Liver (tissue), 10 donors: ENCODE measurements around the gene TOPBP1. TPM values are rescaled to one million over a fixed set of nuclear protein-coding genes. Genes with fewer than 3 reads are reported as not detected.
"Not testable (repeated sequence)": the region's sequence is repeated elsewhere in the genome, so short reads cannot be mapped to it uniquely, and the experiment has no call there.

ENCODE experiments used
- DNase-seq: peaks from one replicate; pipeline ENCODE4 v3.0.0-alpha.2; 2017; ENCODE audit warnings: low spot score
- H3K27ac ChIP-seq, 2 donors: one replicate each; pipeline ENCODE4 v1.7.0; 2013; ENCODE audit warnings: inconsistent platforms in 2 of 2, low read length in 2 of 2, control low read depth in 1 of 2, low read depth in 1 of 2, mild to moderate bottlenecking in 1 of 2
- H3K27me3 ChIP-seq, 4 donors: one replicate each; pipeline versions ENCODE4 v1.6.1 to v1.7.0; 2013; ENCODE audit warnings: low read length in 3 of 4, inconsistent platforms in 1 of 4, mild to moderate bottlenecking in 1 of 4, moderate library complexity in 1 of 4; ENCODE audit not compliant: control insufficient read depth in 4 of 4, insufficient read depth in 4 of 4
- H3K36me3 ChIP-seq, 4 donors: one replicate each; pipeline versions ENCODE4 v1.6.1 to v1.7.0; 2013; ENCODE audit warnings: low read length in 3 of 4, mild to moderate bottlenecking in 3 of 4, low read depth in 1 of 4, moderate library complexity in 1 of 4; ENCODE audit not compliant: control insufficient read depth in 4 of 4, insufficient read depth in 3 of 4
- H3K4me1 ChIP-seq, 4 donors: one replicate each; pipeline versions ENCODE4 v1.6.1 to v1.7.0; 2013; ENCODE audit warnings: low read length in 3 of 4, mild to moderate bottlenecking in 3 of 4, moderate library complexity in 1 of 4; ENCODE audit not compliant: control insufficient read depth in 4 of 4, insufficient read depth in 4 of 4
- H3K4me3 ChIP-seq, 3 donors: one replicate each; pipeline versions ENCODE4 v1.6.1 to v1.7.0; 2013; ENCODE audit warnings: low read length in 3 of 3, control low read depth in 1 of 3, low read depth in 1 of 3, mild to moderate bottlenecking in 1 of 3
- H3K9ac ChIP-seq, 2 donors: one replicate each; pipeline ENCODE4 v1.7.0; 2013; ENCODE audit warnings: low read length in 2 of 2, mild to moderate bottlenecking in 2 of 2, moderate library complexity in 2 of 2, control low read depth in 1 of 2, low read depth in 1 of 2
- H3K9me3 ChIP-seq, 4 donors: one replicate each; pipeline versions ENCODE4 v1.6.1 to v1.7.0; 2013; ENCODE audit warnings: low read length in 3 of 4; ENCODE audit not compliant: control insufficient read depth in 4 of 4
- EGR1 ChIP-seq, 2 donors: IDR thresholded peaks; 2 replicates each; pipeline ENCODE4 v1.6.1; 2016 to 2018; ENCODE audit warnings: antibody characterized with exemption in 2 of 2, low read depth in 2 of 2
- FOXA1 ChIP-seq: IDR thresholded peaks from 2 replicates; pipeline ENCODE4 v1.6.1; 2016; ENCODE audit warnings: antibody characterized with exemption
- FOXA2 ChIP-seq: IDR thresholded peaks from 2 replicates; pipeline ENCODE4 v1.6.1; 2016; ENCODE audit warnings: antibody characterized with exemption
- GABPA ChIP-seq, 2 donors: IDR thresholded peaks in 1 of 2; conservative IDR thresholded peaks in 1 of 2; 2 replicates each; pipeline ENCODE4 v1.6.1; 2016; ENCODE audit warnings: antibody characterized with exemption in 2 of 2, mild to moderate bottlenecking in 1 of 2, moderate library complexity in 1 of 2
- HNF4A ChIP-seq, 2 donors: conservative IDR thresholded peaks; 2 replicates each; pipeline ENCODE4 v1.6.1; 2016; ENCODE audit warnings: antibody characterized with exemption in 2 of 2, mild to moderate bottlenecking in 2 of 2
- HNF4G ChIP-seq: IDR thresholded peaks from 2 replicates; pipeline ENCODE4 v1.6.1; 2016; ENCODE audit warnings: antibody characterized with exemption
- JUND ChIP-seq, 2 donors: IDR thresholded peaks; 2 replicates each; pipeline ENCODE4 v1.6.1; 2016; ENCODE audit warnings: antibody characterized with exemption in 2 of 2
- NR2F2 ChIP-seq: IDR thresholded peaks from 2 replicates; pipeline ENCODE4 v1.6.1; 2016; ENCODE audit warnings: antibody characterized with exemption
- RAD21 ChIP-seq, 2 donors: IDR thresholded peaks; 2 replicates each; pipeline ENCODE4 v1.6.1; 2016; ENCODE audit warnings: antibody characterized with exemption in 2 of 2, mild to moderate bottlenecking in 2 of 2
- REST ChIP-seq: IDR thresholded peaks from 2 replicates; pipeline ENCODE4 v1.6.1; 2016; ENCODE audit warnings: antibody characterized with exemption, mild to moderate bottlenecking
- RXRA ChIP-seq, 2 donors: IDR thresholded peaks; 2 replicates each; pipeline ENCODE4 v1.6.1; 2017 to 2018; ENCODE audit warnings: antibody characterized with exemption in 2 of 2, mild to moderate bottlenecking in 1 of 2
- SP1 ChIP-seq: IDR thresholded peaks from 2 replicates; pipeline ENCODE4 v1.6.1; 2018; ENCODE audit warnings: antibody characterized with exemption, mild to moderate bottlenecking
- TAF1 ChIP-seq: conservative IDR thresholded peaks from 2 replicates; pipeline ENCODE4 v1.6.1; 2016; ENCODE audit warnings: antibody characterized with exemption, mild to moderate bottlenecking
- YY1 ChIP-seq: IDR thresholded peaks from 2 replicates; pipeline ENCODE4 v1.6.1; 2016; ENCODE audit warnings: antibody characterized with exemption, mild to moderate bottlenecking
- ZBTB33 ChIP-seq: IDR thresholded peaks from 2 replicates; pipeline ENCODE4 v1.6.1; 2016; ENCODE audit warnings: antibody characterized with exemption
- WGBS: extraction: QIAGEN DNeasy Blood & Tissue Kit; methylation state at CpG from one replicate; pipeline ENCODE4 v1.1.7; 2013; 5-methylcytosine and 5-hydroxymethylcytosine counted together
- polyA plus RNA-seq, 2 donors: library from polyadenylated mRNA; stranded (reverse) in 1 of 2; unstranded in 1 of 2; fragments of 200-250 nt in 1 of 2; fragments of >200 nt in 1 of 2; fragmentation: Nextera tagmentation in 1 of 2; extraction: Ambion mirVana in 1 of 2; gene quantifications; one replicate each; pipeline versions ENCODE4 v1.2.1 to v1.2.3, GENCODE V29; 2013 to 2015
- small RNA-seq: library from RNA; depleted of rRNA; stranded (forward); fragments of <200 nt; gene quantifications from one replicate; pipeline ENCODE3, GENCODE V24; 2014
- total RNA-seq, 2 donors: library from RNA; depleted of rRNA; stranded (reverse); fragments of >200 nt; gene quantifications; one replicate each; pipeline ENCODE4 v1.2.3, GENCODE V29; 2014
- TF ChIP-seq, protein P1 (sequence below): IDR thresholded peaks from 2 replicates; pipeline ENCODE4 v1.6.1; 2016; ENCODE audit warnings: antibody characterized with exemption
- TF ChIP-seq, protein P2 (sequence below): IDR thresholded peaks from 2 replicates; pipeline ENCODE4 v1.6.1; 2016; ENCODE audit warnings: antibody characterized with exemption
- TF ChIP-seq, protein P3 (sequence below): fragments of 150-350 bp; IDR thresholded peaks from 2 replicates; pipeline ENCODE4 v1.5.1; 2017; ENCODE audit warnings: improper control_type of control experiment, low read depth, low read length; ENCODE audit not compliant: missing input control
- donor health status: healthy.
- donor health status: healthy.
- donor health status: healthy.
- donor health status: healthy.
- donor health status: healthy.

The TOPBP1 gene
- total and polyA plus RNA-seq, 4 donors: 3.3 to 22.9 (median 8.7) TPM

GRCh38 chr3:133561679-133562078, 100.1 kb downstream of the TOPBP1 start:
- H3K27me3 ChIP-seq: no peaks in the 10 kb centered on the region
- H3K4me1 ChIP-seq: no peaks in the 10 kb centered on the region
- no peak overlapping the region for H3K27ac ChIP-seq
- no peak overlapping the region for H3K9ac ChIP-seq
- DNase-seq: no peak
- WGBS: 96% methylated on average over 2 of the region's 2 CpGs
- no peaks in the 10 kb centered on the region for H3K9me3 ChIP-seq
- no peak overlapping the region for H3K4me3 ChIP-seq
- TF ChIP-seq YY1 (no peak), REST (no peak), JUND (IDR thresholded peaks at IDR 0.05) (no peak), HNF4A (conservative IDR thresholded peaks at IDR 0.05) (no peak), HNF4G (no peak), RAD21 (IDR thresholded peaks at IDR 0.05) (no peak), GABPA (IDR thresholded peaks at IDR 0.05 in 1 of 2, conservative IDR thresholded peaks at IDR 0.05 in 1 of 2) (no peak), SP1 (no peak), FOXA1 (no peak), RXRA (IDR thresholded peaks at IDR 0.05) (no peak), EGR1 (IDR thresholded peaks at IDR 0.05; ENCODE audit: low read depth in 2 of 2) (no peak), TAF1 (no peak), ZBTB33 (no peak), NR2F2 (no peak), FOXA2 (no peak)
- TF ChIP-seq, protein P1, sequence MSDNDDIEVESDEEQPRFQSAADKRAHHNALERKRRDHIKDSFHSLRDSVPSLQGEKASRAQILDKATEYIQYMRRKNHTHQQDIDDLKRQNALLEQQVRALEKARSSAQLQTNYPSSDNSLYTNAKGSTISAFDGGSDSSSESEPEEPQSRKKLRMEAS: no peak
- TF ChIP-seq, protein P2, sequence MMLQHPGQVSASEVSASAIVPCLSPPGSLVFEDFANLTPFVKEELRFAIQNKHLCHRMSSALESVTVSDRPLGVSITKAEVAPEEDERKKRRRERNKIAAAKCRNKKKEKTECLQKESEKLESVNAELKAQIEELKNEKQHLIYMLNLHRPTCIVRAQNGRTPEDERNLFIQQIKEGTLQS: no peak
- TF ChIP-seq, protein P3, sequence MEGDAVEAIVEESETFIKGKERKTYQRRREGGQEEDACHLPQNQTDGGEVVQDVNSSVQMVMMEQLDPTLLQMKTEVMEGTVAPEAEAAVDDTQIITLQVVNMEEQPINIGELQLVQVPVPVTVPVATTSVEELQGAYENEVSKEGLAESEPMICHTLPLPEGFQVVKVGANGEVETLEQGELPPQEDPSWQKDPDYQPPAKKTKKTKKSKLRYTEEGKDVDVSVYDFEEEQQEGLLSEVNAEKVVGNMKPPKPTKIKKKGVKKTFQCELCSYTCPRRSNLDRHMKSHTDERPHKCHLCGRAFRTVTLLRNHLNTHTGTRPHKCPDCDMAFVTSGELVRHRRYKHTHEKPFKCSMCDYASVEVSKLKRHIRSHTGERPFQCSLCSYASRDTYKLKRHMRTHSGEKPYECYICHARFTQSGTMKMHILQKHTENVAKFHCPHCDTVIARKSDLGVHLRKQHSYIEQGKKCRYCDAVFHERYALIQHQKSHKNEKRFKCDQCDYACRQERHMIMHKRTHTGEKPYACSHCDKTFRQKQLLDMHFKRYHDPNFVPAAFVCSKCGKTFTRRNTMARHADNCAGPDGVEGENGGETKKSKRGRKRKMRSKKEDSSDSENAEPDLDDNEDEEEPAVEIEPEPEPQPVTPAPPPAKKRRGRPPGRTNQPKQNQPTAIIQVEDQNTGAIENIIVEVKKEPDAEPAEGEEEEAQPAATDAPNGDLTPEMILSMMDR: no peak
- H3K36me3 ChIP-seq: no peaks in the 10 kb centered on the region

GRCh38 chr3:133551589-133551988, 110.2 kb downstream of the TOPBP1 start:
- not testable (repeated sequence) for H3K9ac ChIP-seq, H3K36me3 ChIP-seq, H3K9me3 ChIP-seq, H3K27me3 ChIP-seq, H3K27ac ChIP-seq, H3K4me3 ChIP-seq, DNase-seq
- H3K4me1 ChIP-seq: peaks cover 0 to 16% (median 14%) of the 10 kb centered on the region in 4 donors
- 87% methylated on average over 12 of the region's 14 CpGs for WGBS

Small RNA genes lying within 50 kb of the gene (small RNA-seq; reads per million reads assigned to genes)
- gene RF00438 (not detected), gene RNA5SP140 (not detected), gene RNU6-678P (not detected)

Other genes starting within 250 kb of the TOPBP1 start
- gene CDV3, start 88.3 kb downstream of the TOPBP1 start, total RNA-seq: 10 to 100 TPM; 64.0 to 82.6 TPM
- 10 to 100 TPM; 37.5 to 42.1 TPM for gene CDV3, start 88.3 kb downstream of the TOPBP1 start, polyA plus RNA-seq
- gene TF, start 84.5 kb upstream of the TOPBP1 start, total RNA-seq: 1,000 to 10,000 TPM; 5,845 to 6,687 TPM
- 1,000 to 10,000 TPM; 5,045 to 9,659 TPM for gene TF, start 84.5 kb upstream of the TOPBP1 start, polyA plus RNA-seq
- gene SRPRB, start 143.9 kb upstream of the TOPBP1 start, total RNA-seq: 10 to 100 TPM; 34.7 to 97.6 TPM
- gene SRPRB, start 143.9 kb upstream of the TOPBP1 start, polyA plus RNA-seq: 10 to 100 TPM; 76.0 to 77.8 TPM
- 1 to 10 TPM in 1 of 2 donors, under 1 TPM in 1; 0.08 to 2.8 TPM for gene RAB6B, start 233.9 kb upstream of the TOPBP1 start, total RNA-seq
- under 1 TPM; 0.28 TPM for gene RAB6B, start 233.9 kb upstream of the TOPBP1 start, polyA plus RNA-seq